Measurements from ENCODE around the gene ZWINT. TPM values are rescaled to one million over a fixed set of nuclear protein-coding genes. Genes with fewer than 3 reads are reported as not detected.

ZWINT gene
- total and polyA plus RNA-seq, 2 of the 8 experiments (the other 6 are each of a cell fraction or from before 2014, with no cell fraction given): 52.1 to 71.2 TPM

DNA sequence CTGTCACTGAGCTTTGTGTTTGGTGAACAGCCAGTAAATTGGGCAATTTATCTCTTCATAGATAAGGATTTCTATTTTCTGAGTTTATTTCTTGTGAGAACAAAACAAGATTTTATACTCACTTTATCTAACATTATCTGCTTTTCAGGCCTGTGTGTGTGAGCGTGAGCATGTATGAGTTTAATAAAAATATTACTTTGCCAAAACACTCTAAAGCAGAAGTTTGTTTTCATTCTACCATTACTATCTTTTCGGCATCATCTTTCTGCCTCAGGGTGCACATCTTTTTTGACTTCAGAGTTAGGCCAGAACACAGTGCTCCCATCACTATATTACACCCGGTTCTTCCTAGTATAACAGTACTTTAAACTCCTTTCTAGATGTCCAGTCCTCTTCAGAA lies 13.0 kb downstream of the ZWINT start:
- Histone ChIP-seq H3K4me1 (replicated peaks in 1 of 4; ENCODE audit: control insufficient read depth in 3 of 4, insufficient read depth in 4 of 4, low read length in 3 of 4) (no peaks in the 10 kb centered on the region), H3K56ac (replicated peaks; ENCODE audit: insufficient read length, low read depth, low read length) (no peak overlapping the region), H3K27ac (ENCODE audit: low read depth, low read length) (no peak overlapping the region), H2BK12ac (ENCODE audit: low read depth, low read length) (no peak overlapping the region), H3K4me2 (ENCODE audit: insufficient read depth in 1 of 2, low read depth in 2 of 2, low read length in 2 of 2) (no peak overlapping the region), H3K23me2 (ENCODE audit: low read depth, low read length) (no peaks in the 10 kb centered on the region), H3K9me3 (ENCODE audit: insufficient read depth in 2 of 2, low read depth in 1 of 2, low read length in 1 of 2) (no peaks in the 10 kb centered on the region), H2BK120ac (replicated peaks; ENCODE audit: low read depth, low read length) (no peak overlapping the region), H2AFZ (ENCODE audit: low read length) (no peak overlapping the region), H4K5ac (ENCODE audit: insufficient read length, low read depth, low read length) (no peak overlapping the region), H3K14ac (ENCODE audit: insufficient read length) (no peak overlapping the region), H3K79me1 (ENCODE audit: low read depth, low read length) (no peaks in the 10 kb centered on the region), H3K27me3 (replicated peaks in 1 of 4; ENCODE audit: control insufficient read depth in 3 of 4, extremely low read depth in 1 of 4, insufficient read depth in 3 of 4, low read length in 3 of 4) (no peaks in the 10 kb centered on the region), H3K18ac (ENCODE audit: extremely low read depth, low read length) (no peak overlapping the region), H2BK20ac (ENCODE audit: low read length) (no peak overlapping the region), H2BK15ac (ENCODE audit: low read length) (no peak overlapping the region), H4K20me1 (replicated peaks in 1 of 2; ENCODE audit: control insufficient read depth in 1 of 2, insufficient read depth in 2 of 2, low read length in 2 of 2) (no peaks in the 10 kb centered on the region), H2BK5ac (ENCODE audit: low read depth, low read length) (no peak overlapping the region), H3K4ac (replicated peaks; ENCODE audit: insufficient read length, low read depth, low read length) (no peak overlapping the region), H3K23ac (ENCODE audit: insufficient read length) (no peak overlapping the region), H3K4me3 (ENCODE audit: extremely low read depth in 1 of 4, insufficient read depth in 2 of 4, low read depth in 3 of 4, low read length in 4 of 4) (no peak overlapping the region), H4K8ac (ENCODE audit: extremely low read depth, insufficient read depth, low read length) (no peak overlapping the region), H4K91ac (replicated peaks; ENCODE audit: insufficient read length, low read length) (no peak overlapping the region), H3K79me2 (ENCODE audit: control insufficient read depth in 1 of 2, insufficient read depth in 2 of 2, low read length in 2 of 2) (no peaks in the 10 kb centered on the region), H3K9ac (replicated peaks in 1 of 4; ENCODE audit: extremely low read depth in 1 of 4, low read depth in 3 of 4, low read length in 3 of 4) (no peak overlapping the region), H3K36me3 (ENCODE audit: control insufficient read depth in 2 of 4, insufficient read depth in 4 of 4, low read length in 3 of 4) (peaks cover 0 to 3% (median 0%) of the 10 kb centered on the region in 4 experiments; a peak in 1 of 8 replicates), H2AK5ac (ENCODE audit: low read depth, low read length) (no peak overlapping the region)
- 97% methylated on average over 3 of the region's 3 CpGs; no CpG with 5 or more reads in 1 of the 2 experiments for WGBS, 2 experiments (ENCODE audit: extremely low coverage in 1 of 2, insufficient coverage in 1 of 2, insufficient read length in 1 of 2, insufficient replicate concordance in 2 of 2, low coverage in 1 of 2, low lambda C conversion rate in 2 of 2, missing lambda C conversion rate in 1 of 2)
- CTCF ChIA-PET (ENCODE audit: partially characterized antibody): interaction anchor here (2.5 kb wide), 1 partner anchor 10 kb away, joined by 6 read pairs; no protein-coding TSS in a partner anchor
- no peak for DNase-seq (ENCODE audit: low read depth in 1 of 2, low spot score in 2 of 2)
- no peak for FAIRE-seq
- POLR2A ChIA-PET (ENCODE audit: partially characterized antibody): interaction anchor here (1.3 kb wide), 1 partner anchor 10 kb away, joined by 3 read pairs; no protein-coding TSS in a partner anchor
- TF ChIP-seq RFX5 (IDR thresholded peaks at IDR 0.05; ENCODE audit: borderline replicate concordance, low read depth, low read length): no peak
- no peak for TF ChIP-seq CBX5 (IDR thresholded peaks at IDR 0.05; ENCODE audit: low read depth, low read length)
- no peak for TF ChIP-seq E2F6 (IDR thresholded peaks at IDR 0.05)
- no peak for TF ChIP-seq CTBP2 (IDR thresholded peaks at IDR 0.05; ENCODE audit: borderline replicate concordance, insufficient read depth, insufficient read length, low read length)
- no peak for TF ChIP-seq CEBPB (IDR thresholded peaks at IDR 0.05; ENCODE audit: low read depth, low read length)
- no peak for TF ChIP-seq KDM1A (IDR thresholded peaks at IDR 0.05; ENCODE audit: borderline replicate concordance, low read length)
- TF ChIP-seq TBP (IDR thresholded peaks at IDR 0.05; ENCODE audit: low read depth, low read length): no peak
- no peak for TF ChIP-seq ASH2L (IDR thresholded peaks at IDR 0.05; ENCODE audit: low read length)
- TF ChIP-seq YY1 (IDR thresholded peaks at IDR 0.05; ENCODE audit: low read depth, low read length): no peak
- TF ChIP-seq SP2 (IDR thresholded peaks at IDR 0.05; ENCODE audit: low read length): no peak
- TF ChIP-seq ATF2 (IDR thresholded peaks at IDR 0.05; ENCODE audit: low read length): no peak
